Tibial nerve (tissue), 4 donors: ENCODE measurements around the gene EPB41L1.

ENCODE experiments used
- CTCF ChIP-seq, 5 experiments: fragments of 200-600 bp in 3 of 5; fragments of 450-650 bp in 2 of 5; sonication (generic) in 3 of 5; IDR thresholded peaks; one replicate each; pipeline ENCODE4 v1.5.1; 2016 to 2019; ENCODE audit warnings: antibody characterized with exemption in 5 of 5, mild to moderate bottlenecking in 3 of 5, moderate library complexity in 2 of 5
- EP300 ChIP-seq, 2 donors: sonication (generic); formaldehyde crosslinking; IDR thresholded peaks; one replicate each; pipeline ENCODE4 v1.6.1; 2017; ENCODE audit warnings: antibody characterized with exemption in 2 of 2, mild to moderate bottlenecking in 1 of 2
- POLR2A ChIP-seq, 2 donors: fragments of 450-650 bp; IDR thresholded peaks; one replicate each; pipeline ENCODE4 v1.6.1; 2017; ENCODE audit warnings: antibody characterized with exemption in 2 of 2, mild to moderate bottlenecking in 2 of 2, moderate library complexity in 2 of 2

- TF ChIP-seq CTCF (IDR thresholded peaks at IDR 0.05): no peak
- TF ChIP-seq EP300 (IDR thresholded peaks at IDR 0.05): no peak
- no peak for TF ChIP-seq POLR2A (IDR thresholded peaks at IDR 0.05)
Observed at GRCh38 chr20:36272547-36273220, 118.1 kb downstream of the EPB41L1 start.
